ENCODE measurements around the gene NFAM1.

The NFAM1 gene

DNA sequence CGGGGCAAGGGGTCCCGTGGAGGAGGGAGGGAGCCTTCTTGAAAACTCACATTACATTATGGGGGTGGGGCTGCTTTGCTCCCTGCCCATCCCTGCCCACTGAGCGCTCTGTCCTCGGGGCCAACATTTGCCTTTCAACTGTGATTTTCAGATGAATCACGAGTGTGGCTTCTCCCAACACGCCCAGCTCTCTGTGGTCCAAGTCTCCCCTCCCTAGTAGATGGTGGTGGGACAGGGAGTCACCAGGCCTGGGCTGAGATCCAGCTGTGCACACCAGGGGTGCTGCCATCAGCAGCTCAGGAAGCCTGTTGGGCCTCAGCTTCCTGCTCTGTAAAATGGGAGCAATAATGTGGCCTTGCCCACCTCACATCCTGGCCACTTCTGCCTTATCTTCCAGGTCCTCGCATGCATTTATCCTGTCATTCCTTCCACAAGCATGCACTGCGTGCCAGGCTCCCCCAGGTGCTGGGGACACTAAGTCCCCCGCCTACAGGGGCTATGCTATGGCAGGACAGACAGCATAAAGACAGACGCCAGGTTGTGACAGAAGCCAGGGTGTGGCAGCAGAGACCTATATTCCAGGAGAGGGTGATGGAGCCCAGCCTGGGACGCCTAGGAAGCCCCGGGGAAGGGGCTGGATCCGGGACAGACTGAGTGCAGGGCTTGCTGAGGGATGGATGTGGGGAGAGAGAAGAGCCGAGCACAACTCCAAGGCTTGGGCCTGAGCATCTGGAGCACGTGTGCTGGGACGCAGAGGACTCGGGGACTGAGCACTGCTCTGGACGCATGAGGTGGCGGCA lies 30.5 kb downstream of the NFAM1 start:
- H3K9me3 ChIP-seq (ENCODE audit: insufficient read depth, low read depth, low read length): no peaks in the 10 kb centered on the region
- no peaks in the 10 kb centered on the region for H3K36me3 ChIP-seq (ENCODE audit: insufficient read depth, low read length)
- peaks cover 19% of the 10 kb centered on the region for H3K4me1 ChIP-seq (ENCODE audit: insufficient read depth, low read length, poor library complexity, severe bottlenecking)
- no peak overlapping the region for H3K4me3 ChIP-seq (ENCODE audit: low read length, poor library complexity, severe bottlenecking)
- H4K20me1 ChIP-seq (ENCODE audit: insufficient read depth, low read length, poor library complexity, severe bottlenecking): no peaks in the 10 kb centered on the region
- no peak overlapping the region for H2AFZ ChIP-seq (ENCODE audit: low read length)
- TF ChIP-seq EZH2phosphoT487 (IDR thresholded peaks at IDR 0.05; ENCODE audit: borderline replicate concordance): no peak
- TF ChIP-seq, protein P1, sequence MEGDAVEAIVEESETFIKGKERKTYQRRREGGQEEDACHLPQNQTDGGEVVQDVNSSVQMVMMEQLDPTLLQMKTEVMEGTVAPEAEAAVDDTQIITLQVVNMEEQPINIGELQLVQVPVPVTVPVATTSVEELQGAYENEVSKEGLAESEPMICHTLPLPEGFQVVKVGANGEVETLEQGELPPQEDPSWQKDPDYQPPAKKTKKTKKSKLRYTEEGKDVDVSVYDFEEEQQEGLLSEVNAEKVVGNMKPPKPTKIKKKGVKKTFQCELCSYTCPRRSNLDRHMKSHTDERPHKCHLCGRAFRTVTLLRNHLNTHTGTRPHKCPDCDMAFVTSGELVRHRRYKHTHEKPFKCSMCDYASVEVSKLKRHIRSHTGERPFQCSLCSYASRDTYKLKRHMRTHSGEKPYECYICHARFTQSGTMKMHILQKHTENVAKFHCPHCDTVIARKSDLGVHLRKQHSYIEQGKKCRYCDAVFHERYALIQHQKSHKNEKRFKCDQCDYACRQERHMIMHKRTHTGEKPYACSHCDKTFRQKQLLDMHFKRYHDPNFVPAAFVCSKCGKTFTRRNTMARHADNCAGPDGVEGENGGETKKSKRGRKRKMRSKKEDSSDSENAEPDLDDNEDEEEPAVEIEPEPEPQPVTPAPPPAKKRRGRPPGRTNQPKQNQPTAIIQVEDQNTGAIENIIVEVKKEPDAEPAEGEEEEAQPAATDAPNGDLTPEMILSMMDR (conservative IDR thresholded peaks at IDR 0.05; ENCODE audit: low read length): no peak
- no peaks in the 10 kb centered on the region for H3K79me2 ChIP-seq (ENCODE audit: insufficient read depth, low read length)
- 0 out of 2 replicates have a peak, but pooled peaks cover 3% of the 10 kb centered on the region for H3F3A ChIP-seq (ENCODE audit: low read depth)
- no peaks in the 10 kb centered on the region for H3K9me2 ChIP-seq (replicated peaks; ENCODE audit: low read depth, low read length)
- H3K27me3 ChIP-seq (ENCODE audit: insufficient read depth, low read length, poor library complexity, severe bottlenecking): no peaks in the 10 kb centered on the region
- no peak overlapping the region for H3K9ac ChIP-seq (ENCODE audit: low read depth, low read length, poor library complexity, severe bottlenecking)
- no peak overlapping the region for H3K4me2 ChIP-seq (ENCODE audit: low read depth, low read length, poor library complexity, severe bottlenecking)

DNA sequence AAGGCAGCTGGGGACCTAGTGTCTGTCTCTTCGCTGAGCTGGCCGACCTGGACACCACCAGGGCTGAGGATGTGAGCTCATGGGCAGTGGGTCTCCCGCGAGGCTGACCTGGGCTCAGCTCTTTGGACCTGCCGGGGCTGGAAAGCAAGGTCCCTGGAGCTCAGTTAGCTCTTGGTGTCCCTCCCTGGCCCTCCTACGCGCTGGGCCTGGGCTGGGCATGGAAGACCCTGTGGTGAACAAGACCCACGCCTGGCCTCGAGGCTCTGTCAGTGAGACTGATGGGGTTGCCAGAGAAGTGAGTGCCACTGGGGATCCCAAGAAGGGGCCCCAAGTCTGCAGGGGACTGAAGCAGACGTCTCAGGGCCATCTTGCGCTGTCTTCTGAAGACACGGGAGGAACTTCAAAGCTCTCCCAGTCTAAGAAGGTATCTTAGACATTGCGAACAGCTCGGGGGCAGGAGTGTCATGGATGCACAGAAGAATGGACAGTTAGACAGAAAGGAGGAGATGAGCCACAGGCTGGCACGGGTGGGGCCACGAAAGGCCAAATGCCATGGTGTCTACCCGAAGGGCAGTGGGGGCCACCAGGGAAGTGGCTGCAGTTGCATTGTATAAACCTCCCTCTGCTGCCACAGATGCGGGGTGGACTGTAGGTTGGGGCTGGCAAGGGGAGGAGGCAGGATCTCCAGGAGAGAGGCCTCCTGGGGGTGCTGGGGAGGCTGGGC lies 31.2 kb downstream of the NFAM1 start:
- no peaks in the 10 kb centered on the region for H3K27me3 ChIP-seq (ENCODE audit: insufficient read depth, low read length, poor library complexity, severe bottlenecking)
- H3K4me2 ChIP-seq (ENCODE audit: low read depth, low read length, poor library complexity, severe bottlenecking): no peak overlapping the region
- H3K9ac ChIP-seq (ENCODE audit: low read depth, low read length, poor library complexity, severe bottlenecking): no peak overlapping the region
- no peaks in the 10 kb centered on the region for H4K20me1 ChIP-seq (ENCODE audit: insufficient read depth, low read length, poor library complexity, severe bottlenecking)
- TF ChIP-seq, protein P1 (conservative IDR thresholded peaks at IDR 0.05; ENCODE audit: low read length): no peak
- TF ChIP-seq EZH2phosphoT487 (IDR thresholded peaks at IDR 0.05; ENCODE audit: borderline replicate concordance): no peak
- 0 out of 2 replicates have a peak, but pooled peaks cover 3% of the 10 kb centered on the region for H3F3A ChIP-seq (ENCODE audit: low read depth)
- H3K4me3 ChIP-seq (ENCODE audit: low read length, poor library complexity, severe bottlenecking): no peak overlapping the region
- no peaks in the 10 kb centered on the region for H3K9me3 ChIP-seq (ENCODE audit: insufficient read depth, low read depth, low read length)
- H3K79me2 ChIP-seq (ENCODE audit: insufficient read depth, low read length): no peaks in the 10 kb centered on the region
- no peaks in the 10 kb centered on the region for H3K36me3 ChIP-seq (ENCODE audit: insufficient read depth, low read length)
- H2AFZ ChIP-seq (ENCODE audit: low read length): no peak overlapping the region
- no peaks in the 10 kb centered on the region for H3K9me2 ChIP-seq (replicated peaks; ENCODE audit: low read depth, low read length)
- peaks cover 19% of the 10 kb centered on the region for H3K4me1 ChIP-seq (ENCODE audit: insufficient read depth, low read length, poor library complexity, severe bottlenecking)

DNA sequence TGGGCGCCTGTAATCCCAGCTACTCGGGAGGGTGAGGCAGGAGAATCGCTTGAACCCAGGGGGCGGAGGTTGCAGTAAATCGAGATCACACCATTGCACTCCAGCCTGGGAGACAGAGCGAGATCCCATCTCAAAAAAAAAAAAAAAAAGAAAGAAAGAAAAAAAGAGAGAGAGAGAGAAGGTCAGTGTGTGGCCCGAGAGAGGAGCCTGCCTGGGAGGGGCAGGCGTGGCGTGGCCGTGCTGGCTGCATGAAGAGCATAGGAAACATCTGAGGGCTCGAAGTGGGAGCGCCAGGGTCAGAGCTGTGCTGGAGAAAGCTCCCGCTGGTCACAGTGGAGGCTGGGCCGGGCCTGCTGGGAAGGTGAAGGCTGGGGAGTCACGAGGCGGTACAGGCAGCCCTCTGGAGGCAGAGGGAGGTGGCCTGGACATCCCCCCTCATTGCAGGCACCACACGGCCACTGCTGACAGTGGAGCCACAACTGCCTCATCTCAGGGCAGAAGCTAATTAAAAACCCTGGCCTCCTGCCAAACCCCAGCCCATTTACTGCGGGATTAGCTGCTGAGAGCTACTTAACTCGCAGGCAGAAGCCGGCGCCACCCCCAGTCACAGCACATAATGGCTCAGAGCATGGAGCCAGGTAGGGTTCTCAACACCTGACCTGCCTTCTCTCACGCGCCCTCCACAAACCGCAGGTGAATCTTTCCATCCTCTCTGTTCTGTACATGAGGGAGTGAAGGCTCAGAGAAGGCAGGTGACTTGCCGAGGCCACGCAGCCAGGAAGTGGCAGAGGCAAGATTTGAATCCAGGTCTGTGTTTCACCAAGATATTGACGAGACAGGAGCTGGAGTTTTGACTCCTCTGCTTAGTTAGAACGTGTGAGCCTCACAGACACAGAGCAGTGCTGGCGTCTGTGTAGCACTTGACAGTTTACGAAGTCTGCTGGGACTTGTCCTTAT lies 32.6 kb downstream of the NFAM1 start:
- Histone ChIP-seq H3K4me1 (ENCODE audit: insufficient read depth, low read length, poor library complexity, severe bottlenecking) (peaks cover 19% of the 10 kb centered on the region), H3F3A (ENCODE audit: low read depth) (0 out of 2 replicates have a peak, but pooled peaks cover 3% of the 10 kb centered on the region), H3K36me3 (ENCODE audit: insufficient read depth, low read length) (no peaks in the 10 kb centered on the region), H4K20me1 (ENCODE audit: insufficient read depth, low read length, poor library complexity, severe bottlenecking) (no peaks in the 10 kb centered on the region), H3K9ac (ENCODE audit: low read depth, low read length, poor library complexity, severe bottlenecking) (no peak overlapping the region), H3K9me3 (ENCODE audit: insufficient read depth, low read depth, low read length) (no peaks in the 10 kb centered on the region), H3K4me3 (ENCODE audit: low read length, poor library complexity, severe bottlenecking) (no peak overlapping the region), H3K4me2 (ENCODE audit: low read depth, low read length, poor library complexity, severe bottlenecking) (peak overlapping the region; percentile 50), H3K79me2 (ENCODE audit: insufficient read depth, low read length) (no peaks in the 10 kb centered on the region), H2AFZ (ENCODE audit: low read length) (no peak overlapping the region), H3K9me2 (replicated peaks; ENCODE audit: low read depth, low read length) (no peaks in the 10 kb centered on the region), H3K27me3 (ENCODE audit: insufficient read depth, low read length, poor library complexity, severe bottlenecking) (no peaks in the 10 kb centered on the region)
- TF ChIP-seq, protein P1 (conservative IDR thresholded peaks at IDR 0.05; ENCODE audit: low read length): no peak
- no peak for TF ChIP-seq EZH2phosphoT487 (IDR thresholded peaks at IDR 0.05; ENCODE audit: borderline replicate concordance)

Measured in Loucy (cell line).